ENCODE data around the gene POU2AF1. TPM values are rescaled to one million over a fixed set of nuclear protein-coding genes. Genes with fewer than 3 reads are reported as not detected.

The POU2AF1 gene
- total and polyA plus RNA-seq, 12 donors = 0.07 to 1.8 (median 0.15) TPM; not detected in 3

GRCh38 chr11:111356660-111357048, 22.4 kb downstream of the POU2AF1 start:
- Histone ChIP-seq H3K4me1 (peaks cover 0 to 4% (median 0%) of the 10 kb centered on the region in 9 donors), H3K9me3 (no peaks in the 10 kb centered on the region), H3K4me3 (no peak overlapping the region), H3K36me3 (no peaks in the 10 kb centered on the region), H3K27me3 (no peaks in the 10 kb centered on the region), H3K27ac (no peak overlapping the region)
- DNase-seq (no peak), ATAC-seq (no peak)
- 77 to 79% methylated on average over 3 of the region's 3 CpGs for WGBS, 2 donors
- intact Hi-C loops (cut with DNase I) = no loop called here
- no peak for TF ChIP-seq CTCF (IDR thresholded peaks at IDR 0.05)

GRCh38 chr11:111355956-111356659, 23.0 kb downstream of the POU2AF1 start:
- Histone ChIP-seq H3K27ac (no peak overlapping the region), H3K36me3 (no peaks in the 10 kb centered on the region), H3K4me1 (peaks cover 0 to 8% (median 0%) of the 10 kb centered on the region in 9 donors), H3K4me3 (no peak overlapping the region), H3K9me3 (no peaks in the 10 kb centered on the region), H3K27me3 (peaks cover 0 to 3% (median 0%) of the 10 kb centered on the region in 7 donors)
- ATAC-seq (no peak), DNase-seq (no peak)
- TF ChIP-seq CTCF (IDR thresholded peaks at IDR 0.05) = no peak
- 66 to 71% methylated on average over 5 of the region's 5 CpGs for WGBS, 2 donors
- intact Hi-C loops (cut with DNase I) = no loop called here

GRCh38 chr11:111355101-111355500, 24.0 kb downstream of the POU2AF1 start:
- DNase-seq (no peak), ATAC-seq (no peak)
- peaks cover 0 to 3% (median 0%) of the 10 kb centered on the region in 7 donors for H3K27me3 ChIP-seq
- peaks cover 0 to 13% (median 0%) of the 10 kb centered on the region in 9 donors for H3K4me1 ChIP-seq
- intact Hi-C loops (cut with DNase I) = no loop called here
- WGBS, 2 donors = 89 to 90% methylated on average over 5 of the region's 5 CpGs
- no peaks in the 10 kb centered on the region for H3K9me3 ChIP-seq
- no peak overlapping the region for H3K4me3 ChIP-seq
- no peak for TF ChIP-seq CTCF (IDR thresholded peaks at IDR 0.05)
- no peaks in the 10 kb centered on the region for H3K36me3 ChIP-seq
- H3K27ac ChIP-seq = no peak overlapping the region

- 86 to 87% methylated on average over 2 of the region's 2 CpGs for whole genome bisulfite sequencing, 2 donors
- Histone ChIP-seq H3K4me1 (peaks cover 0 to 13% (median 0%) of the 10 kb centered on the region in 9 donors), H3K27ac (no peak overlapping the region), H3K36me3 (no peaks in the 10 kb centered on the region), H3K27me3 (peaks cover 0 to 3% (median 0%) of the 10 kb centered on the region in 7 donors), H3K9me3 (no peaks in the 10 kb centered on the region), H3K4me3 (no peak overlapping the region)
- ATAC-seq (no peak), DNase-seq (no peak)
- intact Hi-C loops (cut with DNase I) = no loop called here
- TF ChIP-seq CTCF (IDR thresholded peaks at IDR 0.05) = no peak
These were observed 24.5 kb downstream of the POU2AF1 start for GRCh38 chr11:111354601-111354891.
